HEK293 (cell line): ENCODE results near the gene USO1.

Experiments used
- CTCF ChIP-seq: fragments of 450-650 bp; formaldehyde crosslinking; IDR thresholded peaks from 2 replicates; pipeline ENCODE4 v1.5.1; 2016; ENCODE audit warnings: missing biosample characterization, missing genetic modification characterization
- GLIS1 ChIP-seq: fragments of 450-650 bp; formaldehyde crosslinking; IDR thresholded peaks from 2 replicates; pipeline ENCODE4 v1.5.1; 2016; ENCODE audit warnings: missing biosample characterization, missing genetic modification characterization
- ZBTB21 ChIP-seq: fragments of 450-650 bp; formaldehyde crosslinking; IDR thresholded peaks from 2 replicates; pipeline ENCODE4 v1.5.1; 2017; ENCODE audit warnings: missing biosample characterization, missing genetic modification characterization
- ZNF2 ChIP-seq: fragments of 450-650 bp; formaldehyde crosslinking; IDR thresholded peaks from 2 replicates; pipeline ENCODE4 v1.5.1; 2016; ENCODE audit warnings: missing biosample characterization, missing genetic modification characterization
- ZNF391 ChIP-seq: fragments of 450-650 bp; formaldehyde crosslinking; IDR thresholded peaks from 2 replicates; pipeline ENCODE4 v1.5.1; 2016; ENCODE audit warnings: low read depth, missing biosample characterization, missing genetic modification characterization, borderline replicate concordance
- ZNF48 ChIP-seq: fragments of 450-650 bp; formaldehyde crosslinking; IDR thresholded peaks from 2 replicates; pipeline ENCODE4 v1.5.1; 2016; ENCODE audit warnings: missing biosample characterization, missing genetic modification characterization
- ZNF785 ChIP-seq: fragments of 450-650 bp; formaldehyde crosslinking; IDR thresholded peaks from 2 replicates; pipeline ENCODE4 v1.5.1; 2016; ENCODE audit warnings: missing biosample characterization, missing genetic modification characterization

GRCh38 chr4:75714011-75714410 lies 10.4 kb upstream of the USO1 start:
- no peak for TF ChIP-seq CTCF (tag by site-specific recombination)
- no peak for TF ChIP-seq ZNF785 (tag by site-specific recombination)
- no peak for TF ChIP-seq ZNF48 (tag by site-specific recombination)
- TF ChIP-seq ZNF2 = no peak
- no peak for TF ChIP-seq ZNF391 (tag by site-specific recombination)
- TF ChIP-seq GLIS1 (tag by site-specific recombination) = no peak
- TF ChIP-seq ZBTB21 (tag by site-specific recombination) = no peak
